Skeletal muscle tissue (tissue), 5 donors: ENCODE data around the gene PTGER1. TPM values are rescaled to one million over a fixed set of nuclear protein-coding genes. Genes with fewer than 3 reads are reported as not detected.
A peak's percentile ranks its signal among the peaks of the same experiment; 100 is the strongest.

ENCODE experiments used
- H3K27ac ChIP-seq: one replicate; pipeline ENCODE4 v1.7.0; 2013; ENCODE audit warnings: mild to moderate bottlenecking, low read depth, low read length, inconsistent platforms
- H3K27me3 ChIP-seq, 3 donors: one replicate each; pipeline ENCODE4 v1.7.0; 2013; ENCODE audit warnings: low read length in 3 of 3; ENCODE audit not compliant: control insufficient read depth in 3 of 3, insufficient read depth in 3 of 3
- H3K36me3 ChIP-seq, 3 donors: one replicate each; pipeline ENCODE4 v1.7.0; 2013; ENCODE audit warnings: low read length in 3 of 3; ENCODE audit not compliant: control insufficient read depth in 3 of 3, insufficient read depth in 3 of 3
- H3K4me1 ChIP-seq, 3 donors: one replicate each; pipeline ENCODE4 v1.7.0; 2013; ENCODE audit warnings: low read length in 3 of 3, mild to moderate bottlenecking in 3 of 3; ENCODE audit not compliant: control insufficient read depth in 3 of 3, insufficient read depth in 3 of 3
- H3K4me3 ChIP-seq, 3 donors: one replicate each; pipeline ENCODE4 v1.7.0; 2013; ENCODE audit warnings: low read length in 3 of 3
- H3K9ac ChIP-seq, 3 donors: one replicate each; pipeline ENCODE4 v1.7.0; 2013; ENCODE audit warnings: low read length in 3 of 3, mild to moderate bottlenecking in 3 of 3, moderate library complexity in 2 of 3, low read depth in 1 of 3
- H3K9me3 ChIP-seq, 3 donors: one replicate each; pipeline ENCODE4 v1.7.0; 2013; ENCODE audit warnings: low read length in 3 of 3; ENCODE audit not compliant: control insufficient read depth in 3 of 3
- small RNA-seq: library from RNA; depleted of rRNA; stranded (forward); fragments of <200 nt; gene quantifications from one replicate; pipeline ENCODE3, GENCODE V24; 2014
- total RNA-seq: library from RNA; depleted of rRNA; stranded (reverse); fragments of >200 nt; gene quantifications from one replicate; pipeline ENCODE4 v1.2.3, GENCODE V29; 2014
- donor health status: Osteomylitis.

Gene PTGER1
- total RNA-seq, 1 donor from 2014 or later = not detected

DNA sequence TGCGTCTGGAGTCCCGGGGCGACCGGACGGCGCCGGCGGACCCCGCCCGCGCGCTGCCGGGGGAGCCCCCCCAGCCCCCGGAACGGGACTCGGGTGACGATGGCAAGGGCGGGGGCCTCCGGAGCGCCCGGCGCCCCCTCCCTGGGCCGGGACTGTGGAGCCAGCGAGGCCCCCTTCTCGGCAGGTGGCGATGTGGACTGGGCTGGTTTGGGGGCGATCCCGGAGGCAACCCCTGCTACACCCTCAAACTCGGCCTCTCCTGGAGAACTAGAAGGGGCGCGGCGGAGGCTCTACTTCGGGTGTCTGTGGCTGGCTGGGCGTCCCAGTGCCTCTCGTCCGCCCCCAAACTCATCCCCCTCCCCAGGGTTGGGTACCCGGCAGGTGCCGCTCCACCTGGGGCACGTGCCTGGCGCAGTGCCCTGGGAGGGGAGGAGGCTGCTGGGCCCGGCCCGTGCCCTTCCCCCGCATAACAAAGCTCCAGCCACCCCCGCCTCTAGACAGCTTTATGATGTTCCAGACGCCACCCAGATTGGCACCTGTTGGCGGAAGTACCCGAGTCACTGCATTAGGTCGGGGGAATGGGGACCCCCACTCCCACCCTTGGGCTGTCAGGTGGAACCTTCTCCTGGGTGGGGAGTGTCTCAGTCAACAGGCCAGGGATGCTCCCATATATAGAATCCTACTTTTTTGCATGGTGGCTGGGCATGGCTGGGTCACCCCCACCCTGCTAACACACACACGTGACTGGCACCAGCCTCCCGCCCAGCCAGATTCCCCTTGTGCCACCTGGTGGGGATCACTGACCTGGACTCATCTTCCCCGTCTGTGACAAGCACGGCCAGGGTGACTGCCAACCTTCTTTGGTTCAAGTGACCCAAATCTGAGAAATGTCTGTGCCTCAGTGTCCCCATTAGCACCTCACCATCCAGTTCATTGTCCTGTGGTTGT lies 41.3 kb downstream of the PTGER1 start:
- H3K27me3 ChIP-seq = peaks cover 0 to 9% (median 6%) of the 10 kb centered on the region in 3 donors
- H3K36me3 ChIP-seq = peaks cover 0 to 2% (median 0%) of the 10 kb centered on the region in 3 donors
- peak overlapping the region; percentile 75 to 86 (median 83) for H3K9ac ChIP-seq
- no peaks in the 10 kb centered on the region for H3K9me3 ChIP-seq
- H3K4me1 ChIP-seq = peaks cover 20 to 22% (median 21%) of the 10 kb centered on the region in 3 donors
- peak overlapping the region; percentile 45 for H3K27ac ChIP-seq
- peak overlapping the region; percentile 70 to 77 (median 75) for H3K4me3 ChIP-seq

DNA sequence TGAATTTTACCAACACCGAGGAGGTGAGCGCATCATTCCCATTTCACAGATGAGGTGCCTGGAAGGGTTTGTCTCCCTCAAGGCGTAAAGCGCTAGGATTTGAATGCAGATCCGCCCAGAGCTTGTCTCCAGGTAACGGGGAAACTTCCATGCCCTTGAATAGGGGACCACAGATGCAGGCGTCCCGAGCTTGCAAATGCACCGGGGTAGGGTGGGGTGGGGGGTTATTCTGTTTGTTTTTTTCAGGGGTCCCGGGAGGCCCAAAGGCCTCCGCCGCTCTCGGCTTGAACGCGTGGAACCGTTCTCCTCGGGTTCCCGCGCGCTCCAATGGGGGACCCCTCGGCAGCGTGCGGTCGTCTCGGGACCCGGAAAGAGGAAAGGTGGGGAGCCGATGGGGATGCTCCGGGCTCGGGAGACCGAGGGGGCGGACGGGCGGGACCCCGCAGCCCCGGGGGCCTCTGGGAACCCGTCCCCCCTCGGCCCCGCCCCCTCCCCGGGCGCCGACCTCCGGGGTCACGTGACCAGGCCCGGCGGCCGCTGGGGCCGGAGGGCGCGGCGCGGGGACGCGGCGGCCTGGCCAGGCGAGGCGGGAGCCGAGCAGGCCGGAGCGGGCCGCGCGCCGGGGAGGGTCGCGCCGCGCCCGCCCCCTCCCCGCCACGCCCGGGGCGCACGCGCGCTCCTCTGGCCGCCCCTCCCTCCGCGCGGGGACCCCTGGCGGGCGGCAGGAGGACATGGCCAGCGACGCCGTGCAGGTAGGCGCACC lies 42.2 kb downstream of the PTGER1 start, which contains the start of gene PKN1:
TSS of gene PKN1 (plus strand) at position 516 of the 763 bp plus-strand sequence. CDS start at position 732, 216 bp downstream.
- Histone ChIP-seq H3K9ac (peak within 1 kb of the TSS; percentile 75 to 86 (median 83)), H3K9me3 (no peaks in the 10 kb centered on the region), H3K4me1 (peaks cover 20 to 22% (median 21%) of the 10 kb centered on the region in 3 donors), H3K27ac (peak within 1 kb of the TSS; percentile 45), H3K4me3 (peak within 1 kb of the TSS; percentile 70 to 77 (median 75)), H3K36me3 (peaks cover 0 to 2% (median 0%) of the 10 kb centered on the region in 3 donors), H3K27me3 (peaks cover 0 to 9% (median 6%) of the 10 kb centered on the region in 3 donors)

- Histone ChIP-seq H3K27ac (no peak overlapping the region), H3K9me3 (no peaks in the 10 kb centered on the region), H3K36me3 (no peaks in the 10 kb centered on the region)
These were observed 44.4 kb downstream of the PTGER1 start for GRCh38 chr19:14430712-14431111.

GRCh38 chr19:14428882-14429416 lies 46.2 kb downstream of the PTGER1 start:
- Histone ChIP-seq H3K27me3 (peaks cover 0 to 9% (median 6%) of the 10 kb centered on the region in 3 donors), H3K9me3 (no peaks in the 10 kb centered on the region), H3K4me1 (peaks cover 3 to 6% (median 3%) of the 10 kb centered on the region in 3 donors), H3K9ac (no peak overlapping the region), H3K36me3 (no peaks in the 10 kb centered on the region), H3K27ac (no peak overlapping the region), H3K4me3 (no peak overlapping the region)

More at GRCh38 chr19:14430712-14431111, 44.4 kb downstream of the PTGER1 start:
- Histone ChIP-seq H3K9ac (no peak overlapping the region), H3K27me3 (peaks cover 0 to 9% (median 6%) of the 10 kb centered on the region in 3 donors), H3K4me1 (peaks cover 18 to 22% (median 20%) of the 10 kb centered on the region in 3 donors), H3K4me3 (no peak overlapping the region)

DNA sequence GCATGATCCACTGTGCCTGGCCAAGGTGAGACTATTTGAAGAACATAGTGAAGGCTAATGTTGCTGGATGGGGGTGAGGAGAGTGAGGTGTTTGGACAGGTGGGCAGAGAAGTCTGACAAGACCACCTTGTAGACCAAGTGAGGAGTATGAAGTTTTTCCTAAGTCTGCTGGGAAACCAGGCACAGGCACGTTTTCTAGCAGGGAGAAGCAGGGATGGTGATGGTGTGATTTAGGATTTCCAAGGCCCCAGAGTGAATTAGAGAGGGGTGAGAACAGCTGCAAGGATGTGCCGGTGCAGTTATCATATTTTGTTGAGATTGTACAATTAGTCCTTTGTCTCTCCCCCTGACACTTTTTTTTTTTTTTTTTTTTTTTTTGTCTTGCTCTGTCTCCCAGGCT lies 47.7 kb downstream of the PTGER1 start:
- Histone ChIP-seq H3K9me3 (no peaks in the 10 kb centered on the region), H3K36me3 (no peaks in the 10 kb centered on the region), H3K27me3 (peaks cover 0 to 9% (median 6%) of the 10 kb centered on the region in 3 donors), H3K4me1 (no peaks in the 10 kb centered on the region), H3K27ac (no peak overlapping the region), H3K4me3 (no peak overlapping the region), H3K9ac (no peak overlapping the region)

DNA sequence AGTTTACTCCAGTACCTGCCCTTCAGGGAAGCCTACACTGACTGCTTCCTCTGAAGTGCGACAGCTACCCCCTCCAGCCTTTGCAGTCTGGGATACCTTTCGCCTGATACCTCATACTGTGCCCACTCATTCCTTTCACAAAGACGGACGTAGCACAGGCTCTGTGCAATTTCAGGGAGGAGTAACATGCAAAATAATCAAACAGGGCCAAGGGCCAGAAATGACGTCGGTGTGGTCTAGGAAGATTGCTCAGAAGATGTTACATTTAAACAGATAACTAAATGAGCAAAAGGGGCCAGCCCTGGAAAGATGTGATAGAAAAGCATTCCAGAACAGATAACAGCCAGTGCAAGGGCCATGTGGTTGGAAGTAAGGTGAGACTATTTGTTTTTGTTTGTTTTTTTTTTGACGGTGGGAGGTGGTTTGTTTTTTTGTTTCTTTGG lies 49.4 kb downstream of the PTGER1 start:
- H3K27me3 ChIP-seq = peaks cover 0 to 1% (median 0%) of the 10 kb centered on the region in 3 donors
- H3K9me3 ChIP-seq = no peaks in the 10 kb centered on the region
- H3K4me1 ChIP-seq = no peaks in the 10 kb centered on the region
- H3K4me3 ChIP-seq = no peak overlapping the region
- H3K27ac ChIP-seq = no peak overlapping the region
- no peak overlapping the region for H3K9ac ChIP-seq
- no peaks in the 10 kb centered on the region for H3K36me3 ChIP-seq

Small RNA genes lying within 50 kb of the gene (small RNA-seq; reads per million reads assigned to genes)
- not detected for gene SNRPGP15

Other genes with a start within 250 kb of the PTGER1 start
- gene ADGRE5, start 93.9 kb downstream of the PTGER1 start, total RNA-seq = 32.4 TPM
- 24.5 TPM for gene DDX39A, start 56.0 kb downstream of the PTGER1 start, total RNA-seq
- 57.9 TPM for gene PKN1, start 42.0 kb downstream of the PTGER1 start, total RNA-seq
- 41.8 TPM for gene GIPC1, start 20.8 kb upstream of the PTGER1 start, total RNA-seq
- gene DNAJB1, start 43.0 kb upstream of the PTGER1 start, total RNA-seq = 39.1 TPM
- gene TECR, start 54.2 kb upstream of the PTGER1 start, total RNA-seq = 83.0 TPM
- gene NDUFB7, start 96.7 kb upstream of the PTGER1 start, total RNA-seq = 525 TPM
- 0.52 TPM for gene CLEC17A, start 107.7 kb upstream of the PTGER1 start, total RNA-seq
- not detected for gene ADGRE3, start 199.5 kb upstream of the PTGER1 start, total RNA-seq
- 12.0 TPM for gene ZNF333, start 214.7 kb upstream of the PTGER1 start, total RNA-seq